H9 (cell line): ENCODE data around the gene ONECUT1. TPM values are rescaled to one million over a fixed set of nuclear protein-coding genes. Genes with fewer than 3 reads are reported as not detected.

ENCODE experiments used
- DNase-seq: peaks from one replicate; pipeline ENCODE4 v3.0.0-alpha.2; 2017
- H2AFZ ChIP-seq: one replicate; pipeline ENCODE4 v1.6.1; 2013; ENCODE audit warnings: mild to moderate bottlenecking, low read length, control low read depth, moderate library complexity
- H2AK5ac ChIP-seq: 2 replicates; pipeline ENCODE4 v1.6.1; 2013; ENCODE audit warnings: low read length, control low read depth, mixed read lengths; ENCODE audit not compliant: insufficient read length
- H2BK120ac ChIP-seq: one replicate; pipeline ENCODE4 v1.6.1; 2013; ENCODE audit warnings: low read depth, mild to moderate bottlenecking, low read length, control low read depth, inconsistent platforms; ENCODE audit not compliant: poor library complexity, severe bottlenecking
- H2BK12ac ChIP-seq: 2 replicates; pipeline ENCODE4 v1.6.1; 2013; ENCODE audit warnings: low read length, control low read depth, mixed read lengths, low read depth; ENCODE audit not compliant: insufficient read length
- H2BK15ac ChIP-seq: 2 replicates; pipeline ENCODE4 v1.6.1; 2013; ENCODE audit warnings: low read depth, low read length, control low read depth
- H2BK20ac ChIP-seq: one replicate; pipeline ENCODE4 v1.6.1; 2013; ENCODE audit warnings: low read depth, mild to moderate bottlenecking, low read length, control low read depth, inconsistent platforms; ENCODE audit not compliant: poor library complexity, severe bottlenecking
- H2BK5ac ChIP-seq: 2 replicates; pipeline ENCODE4 v1.6.1; 2013; ENCODE audit warnings: low read length, control low read depth, mixed read lengths; ENCODE audit not compliant: insufficient read length
- H3K14ac ChIP-seq: 2 replicates; pipeline ENCODE4 v1.6.1; 2013; ENCODE audit warnings: low read length, control low read depth; ENCODE audit not compliant: insufficient read depth
- H3K18ac ChIP-seq: 2 replicates; pipeline ENCODE4 v1.6.1; 2013; ENCODE audit warnings: low read depth, mild to moderate bottlenecking, mixed read lengths, low read length, control low read depth; ENCODE audit not compliant: insufficient read length
- H3K23ac ChIP-seq: 2 replicates; pipeline ENCODE4 v1.6.1; 2013; ENCODE audit warnings: low read length, control low read depth, mixed read lengths, low read depth; ENCODE audit not compliant: insufficient read length
- H3K23me2 ChIP-seq: 2 replicates; pipeline ENCODE4 v1.6.1; 2013; ENCODE audit warnings: low read depth, mild to moderate bottlenecking, mixed read lengths, low read length, control low read depth; ENCODE audit not compliant: insufficient read length, poor library complexity, severe bottlenecking
- H3K27ac ChIP-seq: 2 replicates; pipeline ENCODE4 v1.5.1; 2013; ENCODE audit warnings: low read length, control low read depth, mixed read lengths, low read depth; ENCODE audit not compliant: insufficient read length
- H3K27me3 ChIP-seq: 2 replicates; pipeline ENCODE4 v1.6.1; 2013; ENCODE audit warnings: low read length, control low read depth, inconsistent platforms; ENCODE audit not compliant: insufficient read depth
- H3K4ac ChIP-seq: 2 replicates; pipeline ENCODE4 v1.6.1; 2013; ENCODE audit warnings: low read depth, mild to moderate bottlenecking, control low read depth, inconsistent platforms, low read length, moderate library complexity
- H3K4me1 ChIP-seq: 2 replicates; pipeline ENCODE4 v1.6.1; 2013; ENCODE audit warnings: low read length, control low read depth, inconsistent platforms; ENCODE audit not compliant: insufficient read depth
- H3K4me2 ChIP-seq: 2 replicates; pipeline ENCODE4 v1.6.1; 2013; ENCODE audit warnings: low read length, control low read depth, mixed read lengths; ENCODE audit not compliant: insufficient read length, insufficient read depth
- H3K56ac ChIP-seq: 2 replicates; pipeline ENCODE4 v1.6.1; 2013; ENCODE audit warnings: low read depth, mild to moderate bottlenecking, mixed read lengths, low read length, control low read depth; ENCODE audit not compliant: insufficient read length
- H3K79me1 ChIP-seq: 2 replicates; pipeline ENCODE4 v1.6.1; 2013; ENCODE audit warnings: low read depth, mild to moderate bottlenecking, moderate library complexity, low read length, control low read depth, inconsistent platforms; ENCODE audit not compliant: insufficient read depth, poor library complexity, severe bottlenecking
- H3K79me2 ChIP-seq: 2 replicates; pipeline ENCODE4 v1.6.1; 2013; ENCODE audit warnings: low read length, control low read depth, inconsistent platforms; ENCODE audit not compliant: insufficient read depth
- H3K9ac ChIP-seq: 2 replicates; pipeline ENCODE4 v1.6.1; 2013; ENCODE audit warnings: low read length, control low read depth, mixed read lengths; ENCODE audit not compliant: insufficient read length; ENCODE audit errors: extremely low read depth
- H3K9me3 ChIP-seq: one replicate; pipeline ENCODE4 v1.6.1; 2013; ENCODE audit warnings: low read depth, low read length, inconsistent platforms; ENCODE audit not compliant: control insufficient read depth
- H3T11ph ChIP-seq: one replicate; pipeline ENCODE4 v1.6.1; 2013; ENCODE audit warnings: mild to moderate bottlenecking, low read length, control low read depth, inconsistent platforms
- H4K20me1 ChIP-seq: one replicate; pipeline ENCODE4 v1.6.1; 2013; ENCODE audit not compliant: control insufficient read depth, insufficient read length, insufficient read depth
- H4K5ac ChIP-seq: 2 replicates; pipeline ENCODE4 v1.6.1; 2013; ENCODE audit warnings: low read depth, mild to moderate bottlenecking, mixed read lengths, low read length, control low read depth; ENCODE audit not compliant: insufficient read length
- H4K8ac ChIP-seq: replicated peaks from 2 replicates; pipeline ENCODE4 v1.6.1; 2013; ENCODE audit warnings: low read length, control low read depth, mixed read lengths, low read depth; ENCODE audit not compliant: insufficient read length
- H4K91ac ChIP-seq: 2 replicates; pipeline ENCODE4 v1.6.1; 2013; ENCODE audit warnings: low read depth, mild to moderate bottlenecking, moderate library complexity, mixed read lengths, low read length, control low read depth; ENCODE audit not compliant: insufficient read length
- H3K27ac Mint-ChIP-seq, 3 experiments: 2 replicates in 2 of 3; 3 replicates in 1 of 3; pipeline ENCODE4 v1.8.0; 2020 to 2021; ENCODE audit warnings: mixed read lengths in 3 of 3, mild to moderate bottlenecking in 1 of 3, moderate library complexity in 1 of 3
- H3K27me3 Mint-ChIP-seq: 2 replicates; pipeline ENCODE4 v1.8.0; 2021; ENCODE audit warnings: low read depth, mild to moderate bottlenecking, moderate library complexity, mixed read lengths
- H3K36me3 Mint-ChIP-seq, 3 experiments: 2 replicates in 2 of 3; 3 replicates in 1 of 3; pipeline ENCODE4 v1.8.0; 2020 to 2021; ENCODE audit warnings: low read depth in 3 of 3, mixed read lengths in 3 of 3; ENCODE audit not compliant: insufficient read depth in 1 of 3
- H3K4me1 Mint-ChIP-seq, 2 experiments: 2 replicates each; pipeline ENCODE4 v1.8.0; 2020; ENCODE audit warnings: mixed read lengths in 2 of 2
- H3K4me3 Mint-ChIP-seq, 2 experiments: 2 replicates in 1 of 2; 3 replicates in 1 of 2; pipeline ENCODE4 v1.8.0; 2020 to 2021; ENCODE audit warnings: mild to moderate bottlenecking in 2 of 2, mixed read lengths in 2 of 2, moderate library complexity in 1 of 2
- H3K9me3 Mint-ChIP-seq, 2 experiments: 2 replicates in 1 of 2; 3 replicates in 1 of 2; pipeline ENCODE4 v1.8.0; 2020; ENCODE audit warnings: mild to moderate bottlenecking in 2 of 2, mixed read lengths in 2 of 2, moderate library complexity in 1 of 2
- CTCF ChIP-seq: fragments of 200-600 bp; sonication (generic); conservative IDR thresholded peaks from 3 replicates; pipeline ENCODE4 v1.8.0; 2021; ENCODE audit warnings: antibody characterized with exemption, mild to moderate bottlenecking
- WGBS: extraction: QIAGEN DNeasy Blood & Tissue Kit; methylation state at CpG from one replicate; pipeline ENCODE4 v1.1.7; 2013; ENCODE audit warnings: missing lambda C conversion rate, low lambda C conversion rate, mixed read lengths; ENCODE audit not compliant: insufficient read length; ENCODE audit errors: extremely low coverage; 5-methylcytosine and 5-hydroxymethylcytosine counted together
- total RNA-seq: library from RNA; stranded (reverse); gene quantifications from 2 replicates; pipeline ENCODE4 v1.2.1, GENCODE V29; 2021

ONECUT1 gene
- total RNA-seq, 1 experiment from 2014 or later = 14.1 TPM

GRCh38 chr15:52745326-52746161, 44.6 kb downstream of the ONECUT1 start:
- Histone ChIP-seq H3K18ac (peak overlapping the region; percentile 64), H4K8ac (peak overlapping the region; percentile 89), H3K4me2 (peak overlapping the region; percentile 61), H3T11ph (peak overlapping the region; percentile 89), H3K4me1 (peaks cover 16% of the 10 kb centered on the region), H3K9ac (peak overlapping the region; percentile 17), H2AFZ (no peak overlapping the region), H3K9me3 (no peaks in the 10 kb centered on the region), H3K27ac (peak overlapping the region; percentile 100), H3K23ac (no peak overlapping the region), H2AK5ac (peak overlapping the region; percentile 7), H3K14ac (peak overlapping the region; percentile 47; the same call in 1 of the 2 replicates), H3K79me1 (no peaks in the 10 kb centered on the region), H2BK5ac (peak overlapping the region; percentile 32), H4K20me1 (no peaks in the 10 kb centered on the region), H3K4ac (peak overlapping the region; percentile 44), H4K5ac (peak overlapping the region; percentile 96), H2BK120ac (peak overlapping the region; percentile 87), H2BK20ac (peak overlapping the region; percentile 83), H3K23me2 (no peaks in the 10 kb centered on the region), H2BK15ac (no peak overlapping the region), H3K27me3 (no peaks in the 10 kb centered on the region), H4K91ac (peak overlapping the region; percentile 85), H3K56ac (peak overlapping the region; percentile 76), H2BK12ac (peak overlapping the region; percentile 98), H3K79me2 (no peaks in the 10 kb centered on the region)
- peaks cover 3 to 4% of the 10 kb centered on the region in 2 experiments; a peak in 3 of 5 replicates for H3K9me3 Mint-ChIP-seq
- no CpG with 5 or more reads among the region's 12 CpGs for WGBS
- no peak for TF ChIP-seq CTCF
- peak overlapping the region; percentile 41 to 62 for H3K4me3 Mint-ChIP-seq
- H3K27ac Mint-ChIP-seq = peak overlapping the region; percentile 96 to 98 (median 98)
- peak; percentile 98 for DNase-seq
- H3K4me1 Mint-ChIP-seq = peaks cover 23 to 37% of the 10 kb centered on the region in 2 experiments
- peaks cover 2 to 15% (median 2%) of the 10 kb centered on the region in 3 experiments; a peak in 4 of 7 replicates for H3K36me3 Mint-ChIP-seq
- no peaks in the 10 kb centered on the region for H3K27me3 Mint-ChIP-seq
